SH-SY5Y (cell line): ENCODE measurements around the gene EPB42.

Experiments
- GATA2 ChIP-seq: IDR thresholded peaks from 2 replicates; pipeline ENCODE4 v1.6.1; 2011; ENCODE audit warnings: mild to moderate bottlenecking, low read depth, low read length
- GATA3 ChIP-seq: IDR thresholded peaks from 2 replicates; pipeline ENCODE4 v1.6.1; 2011; ENCODE audit warnings: low read depth, mild to moderate bottlenecking, low read length, moderate library complexity

Gene EPB42

GRCh38 chr15:43210807-43211206, 10.0 kb downstream of the EPB42 start:
- TF ChIP-seq GATA2 (no peak), GATA3 (no peak)

- TF ChIP-seq GATA2, result no peak
- no peak for TF ChIP-seq GATA3
Measured at GRCh38 chr15:43210172-43210745, 10.6 kb downstream of the EPB42 start.

GRCh38 chr15:43209059-43209824, 11.6 kb downstream of the EPB42 start:
- TF ChIP-seq GATA3 (no peak), GATA2 (no peak)

GRCh38 chr15:43208052-43209002, 12.5 kb downstream of the EPB42 start:
- TF ChIP-seq GATA2, result no peak
- TF ChIP-seq GATA3, result no peak

GRCh38 chr15:43207024-43207423, 13.8 kb downstream of the EPB42 start:
- TF ChIP-seq GATA3, result no peak
- TF ChIP-seq GATA2, result no peak

- TF ChIP-seq GATA3 (no peak), GATA2 (no peak)
Measured at GRCh38 chr15:43206054-43206453, 14.8 kb downstream of the EPB42 start.

- TF ChIP-seq GATA2 (no peak), GATA3 (no peak)
Measured at GRCh38 chr15:43204016-43204901, 16.6 kb downstream of the EPB42 start.

GRCh38 chr15:43199945-43200488, 20.8 kb downstream of the EPB42 start:
- no peak for TF ChIP-seq GATA2
- no peak for TF ChIP-seq GATA3

- TF ChIP-seq GATA2 (no peak), GATA3 (no peak)
Measured at GRCh38 chr15:43198992-43199391, 21.8 kb downstream of the EPB42 start.

GRCh38 chr15:43196760-43197548, 23.9 kb downstream of the EPB42 start:
- TF ChIP-seq GATA3 (no peak), GATA2 (no peak)

GRCh38 chr15:43194795-43195194, 26.0 kb downstream of the EPB42 start:
- TF ChIP-seq GATA3 (no peak), GATA2 (no peak)

GRCh38 chr15:43193710-43194109, 27.1 kb downstream of the EPB42 start:
- TF ChIP-seq GATA2, result no peak
- TF ChIP-seq GATA3, result no peak

GRCh38 chr15:43190178-43190577, 30.6 kb downstream of the EPB42 start:
- no peak for TF ChIP-seq GATA3
- TF ChIP-seq GATA2, result no peak
